OCI-LY7 (cell line): ENCODE data around the gene SH3BP5L. TPM values are rescaled to one million over a fixed set of nuclear protein-coding genes. Genes with fewer than 3 reads are reported as not detected.

Source experiments
- BruUV-seq: library from RNA; stranded (reverse); fragments of 400-500 nt; replicated peaks from 2 replicates; lab custom pipeline; 2021; lab: Mats Ljungman, UMichigan
- CTCF ChIA-PET: fragments of 300-600 bp; sonication (Branson Sonifier 250); formaldehyde crosslinking; loops from one replicate; lab custom pipeline; 2022; ENCODE audit warnings: antibody characterized with exemption; ENCODE audit not compliant: unreplicated experiment; lab: Charles Lee
- POLR2A ChIA-PET: fragments of 300-600 bp; sonication (Branson Sonifier 250); formaldehyde crosslinking; loops from one replicate; lab custom pipeline; 2022; ENCODE audit warnings: antibody characterized with exemption; lab: Charles Lee
- DNase-seq: peaks from one replicate; pipeline ENCODE4 v3.0.0-alpha.2; 2015; ENCODE audit warnings: low spot score
- H2AFZ ChIP-seq: fragments of 200-600 bp; sonication (generic), shearing (Covaris generic); 2 replicates; pipeline ENCODE4 v1.6.1; 2014; ENCODE audit warnings: mild to moderate bottlenecking, antibody characterized with exemption, low read length, moderate library complexity
- H3K27ac ChIP-seq: fragments of 200-600 bp; sonication (generic); 2 replicates; pipeline ENCODE4 v1.5.1; 2014; ENCODE audit warnings: mixed run types, low read depth, mild to moderate bottlenecking, moderate library complexity, low read length, inconsistent platforms; ENCODE audit not compliant: poor library complexity, severe bottlenecking
- H3K36me3 ChIP-seq: fragments of 200-600 bp; sonication (generic); 2 replicates; pipeline ENCODE4 v1.6.1; 2014; ENCODE audit warnings: mild to moderate bottlenecking, antibody characterized with exemption, low read length, moderate library complexity, mixed read lengths; ENCODE audit not compliant: insufficient read depth
- H3K4me1 ChIP-seq: fragments of 200-600 bp; sonication (generic); 2 replicates; pipeline ENCODE4 v1.5.1; 2014; ENCODE audit warnings: mild to moderate bottlenecking, low read length; ENCODE audit not compliant: insufficient read depth, poor library complexity, severe bottlenecking
- H3K4me2 ChIP-seq: fragments of 200-600 bp; sonication (generic); 2 replicates; pipeline ENCODE4 v1.6.1; 2014; ENCODE audit warnings: mild to moderate bottlenecking, low read length
- H3K4me3 ChIP-seq: fragments of 200-600 bp; sonication (generic); 2 replicates; pipeline ENCODE4 v1.5.1; 2014; ENCODE audit warnings: mild to moderate bottlenecking, low read depth, low read length; ENCODE audit not compliant: poor library complexity, severe bottlenecking
- H3K79me2 ChIP-seq: fragments of 200-600 bp; sonication (generic); 2 replicates; pipeline ENCODE4 v1.6.1; 2016; ENCODE audit warnings: low read depth, mild to moderate bottlenecking, low read length, moderate library complexity, mixed read lengths; ENCODE audit not compliant: insufficient read depth
- H3K9me2 ChIP-seq: fragments of 200-600 bp; sonication (generic); 2 replicates; pipeline ENCODE4 v1.6.1; 2016; ENCODE audit warnings: mild to moderate bottlenecking, low read length, mixed read lengths; ENCODE audit not compliant: insufficient read depth
- H3K9me3 ChIP-seq: fragments of 200-600 bp; sonication (generic); 2 replicates; pipeline ENCODE4 v1.6.1; 2014; ENCODE audit warnings: mild to moderate bottlenecking, mixed run types, low read length, mixed read lengths
- H4K20me1 ChIP-seq: fragments of 200-600 bp; sonication (generic); 2 replicates; pipeline ENCODE4 v1.6.1; 2014; ENCODE audit warnings: mild to moderate bottlenecking, antibody characterized with exemption, low read length, moderate library complexity, mixed read lengths; ENCODE audit not compliant: insufficient read depth
- CTCF ChIP-seq: fragments of 200-600 bp; sonication (generic); conservative IDR thresholded peaks from 2 replicates; pipeline ENCODE4 v1.5.1; 2014; ENCODE audit warnings: mild to moderate bottlenecking, antibody characterized with exemption, low read length, moderate library complexity, mixed read lengths
- EZH2phosphoT487 ChIP-seq: fragments of 200-600 bp; sonication (generic); IDR thresholded peaks from 2 replicates; pipeline ENCODE4 v1.6.1; 2018; ENCODE audit warnings: low read depth, borderline replicate concordance, mild to moderate bottlenecking, mixed run types, antibody characterized with exemption, low read length, moderate library complexity, mixed read lengths
- intact Hi-C: fragments of 100-400 bp; cut with micrococcal nuclease; formaldehyde crosslinking; loops from one replicate; pipeline ENCODE4 v1.10.0; 2022; ENCODE audit not compliant: unreplicated experiment
- total RNA-seq, 2 experiments: library from RNA; depleted of rRNA in 1 of 2; stranded (reverse); fragments of >200 nt in 1 of 2; shearing (Covaris generic) in 1 of 2; gene quantifications; 2 replicates each; pipeline ENCODE4 v1.2.3, GENCODE V29; 2014 to 2022

The SH3BP5L gene
- total RNA-seq, 2 experiments from 2014 or later = 16.9 to 21.8 TPM

DNA sequence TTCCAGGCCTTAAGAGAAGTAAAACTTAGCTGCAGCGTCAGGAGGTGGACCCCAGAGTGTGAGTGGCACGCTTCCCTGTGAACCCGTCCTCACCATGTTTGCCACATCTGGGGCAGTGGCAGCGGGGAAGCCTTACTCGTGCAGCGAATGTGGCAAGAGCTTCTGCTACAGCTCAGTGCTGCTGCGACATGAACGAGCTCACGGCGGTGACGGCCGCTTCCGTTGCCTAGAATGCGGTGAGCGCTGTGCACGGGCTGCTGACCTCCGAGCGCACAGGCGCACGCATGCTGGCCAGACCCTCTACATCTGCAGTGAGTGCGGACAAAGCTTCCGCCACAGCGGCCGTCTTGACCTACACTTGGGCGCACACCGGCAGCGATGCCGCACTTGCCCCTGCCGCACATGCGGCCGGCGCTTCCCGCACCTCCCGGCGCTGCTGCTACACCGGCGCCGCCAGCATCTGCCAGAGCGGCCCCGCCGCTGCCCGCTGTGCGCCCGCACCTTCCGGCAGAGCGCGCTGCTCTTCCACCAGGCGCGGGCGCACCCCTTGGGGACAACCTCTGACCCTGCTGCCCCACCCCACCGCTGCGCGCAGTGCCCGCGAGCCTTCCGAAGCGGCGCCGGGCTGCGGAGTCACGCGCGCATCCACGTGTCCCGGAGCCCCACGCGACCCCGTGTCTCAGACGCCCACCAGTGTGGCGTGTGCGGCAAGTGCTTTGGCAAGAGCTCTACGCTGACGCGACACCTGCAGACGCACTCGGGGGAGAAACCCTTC lies 21.7 kb upstream of the SH3BP5L start:
- Histone ChIP-seq H2AFZ (no peak overlapping the region), H3K36me3 (peaks cover 91% of the 10 kb centered on the region), H3K4me3 (no peak overlapping the region), H3K4me2 (no peak overlapping the region), H3K79me2 (no peaks in the 10 kb centered on the region), H3K9me3 (no peaks in the 10 kb centered on the region), H3K4me1 (peaks cover 2% of the 10 kb centered on the region), H3K9me2 (no peaks in the 10 kb centered on the region), H4K20me1 (no peaks in the 10 kb centered on the region), H3K27ac (no peak overlapping the region)
- TF ChIP-seq EZH2phosphoT487 (no peak), CTCF (no peak)
- BruUV-seq = no TSS peak
- ChIA-PET CTCF (no interaction called here), POLR2A (no interaction called here)
- no peak for DNase-seq
- intact Hi-C loops = no loop called here

GRCh38 chr1:248844526-248844925 lies 18.8 kb upstream of the SH3BP5L start:
- no peak overlapping the region for H3K27ac ChIP-seq
- no peaks in the 10 kb centered on the region for H3K9me2 ChIP-seq
- H4K20me1 ChIP-seq = no peaks in the 10 kb centered on the region
- H3K9me3 ChIP-seq = no peaks in the 10 kb centered on the region
- BruUV-seq = no TSS peak
- H3K4me3 ChIP-seq = no peak overlapping the region
- ChIA-PET CTCF (no interaction called here), POLR2A (no interaction called here)
- H3K36me3 ChIP-seq = peaks cover 64% of the 10 kb centered on the region
- H3K4me1 ChIP-seq = peaks cover 4% of the 10 kb centered on the region
- no peak for DNase-seq
- intact Hi-C loops = no loop called here
- TF ChIP-seq CTCF (no peak), EZH2phosphoT487 (no peak)
- no peak overlapping the region for H3K4me2 ChIP-seq
- no peak overlapping the region for H2AFZ ChIP-seq
- H3K79me2 ChIP-seq = peaks cover 10% of the 10 kb centered on the region

GRCh38 chr1:248843687-248844086 lies 18.0 kb upstream of the SH3BP5L start:
- POLR2A ChIA-PET = no interaction called here
- peaks cover 56% of the 10 kb centered on the region for H3K36me3 ChIP-seq
- no peaks in the 10 kb centered on the region for H4K20me1 ChIP-seq
- H3K4me3 ChIP-seq = no peak overlapping the region
- no peak for DNase-seq
- intact Hi-C loops = no loop called here
- no peaks in the 10 kb centered on the region for H3K9me2 ChIP-seq
- CTCF ChIA-PET = no interaction called here
- TF ChIP-seq EZH2phosphoT487 (no peak), CTCF (no peak)
- H3K4me1 ChIP-seq = peaks cover 8% of the 10 kb centered on the region
- peaks cover 16% of the 10 kb centered on the region for H3K79me2 ChIP-seq
- H3K27ac ChIP-seq = no peak overlapping the region
- H2AFZ ChIP-seq = no peak overlapping the region
- no peaks in the 10 kb centered on the region for H3K9me3 ChIP-seq
- no peak overlapping the region for H3K4me2 ChIP-seq
- no TSS peak for BruUV-seq
